MM.1S (cell line): ENCODE data around the gene SHQ1.

Experiments
- DNase-seq: peaks from one replicate; pipeline ENCODE4 v3.0.0-alpha.2; 2015
- H2AFZ ChIP-seq: fragments of 300-600 bp; sonication (generic); 2 replicates; pipeline ENCODE4 v1.6.0; 2016; ENCODE audit warnings: antibody characterized with exemption, low read length
- H3F3A ChIP-seq: fragments of 300-600 bp; sonication (generic); 2 replicates; pipeline ENCODE4 v1.6.1; 2016; ENCODE audit warnings: mild to moderate bottlenecking, antibody characterized with exemption, low read length, moderate library complexity, mixed read lengths; ENCODE audit not compliant: insufficient read depth
- H3K27ac ChIP-seq: fragments of 300-600 bp; sonication (generic); 2 replicates; pipeline ENCODE4 v1.5.1; 2016; ENCODE audit warnings: mild to moderate bottlenecking, low read length
- H3K27me3 ChIP-seq: fragments of 300-600 bp; sonication (generic); replicated peaks from 2 replicates; pipeline ENCODE4 v1.6.0; 2016; ENCODE audit warnings: low read length; ENCODE audit not compliant: insufficient read depth
- H3K36me3 ChIP-seq: fragments of 300-600 bp; sonication (generic); replicated peaks from 2 replicates; pipeline ENCODE4 v1.6.1; 2016; ENCODE audit warnings: mild to moderate bottlenecking, low read length, mixed read lengths; ENCODE audit not compliant: insufficient read depth
- H3K4me1 ChIP-seq: fragments of 300-600 bp; sonication (generic); 2 replicates; pipeline ENCODE4 v1.6.1; 2016; ENCODE audit warnings: low read length, mixed read lengths
- H3K4me2 ChIP-seq: fragments of 300-600 bp; sonication (generic); 2 replicates; pipeline ENCODE4 v1.6.0; 2016; ENCODE audit warnings: low read depth, low read length
- H3K4me3 ChIP-seq: fragments of 300-600 bp; sonication (generic); 2 replicates; pipeline ENCODE4 v1.5.1; 2016; ENCODE audit warnings: low read length, mixed read lengths
- H3K79me2 ChIP-seq: fragments of 300-600 bp; sonication (generic); 2 replicates; pipeline ENCODE4 v1.6.1; 2016; ENCODE audit warnings: mixed run types, low read length, mixed read lengths
- H3K9ac ChIP-seq: fragments of 300-600 bp; sonication (generic); 2 replicates; pipeline ENCODE4 v1.6.1; 2016; ENCODE audit warnings: low read length, mixed read lengths
- H3K9me2 ChIP-seq: fragments of 300-600 bp; sonication (generic); replicated peaks from 2 replicates; pipeline ENCODE4 v1.6.1; 2016; ENCODE audit warnings: mild to moderate bottlenecking, low read length, mixed read lengths; ENCODE audit not compliant: insufficient read depth
- H3K9me3 ChIP-seq: fragments of 300-600 bp; sonication (generic); replicated peaks from 2 replicates; pipeline ENCODE4 v1.6.1; 2016; ENCODE audit warnings: mild to moderate bottlenecking, low read length, mixed read lengths; ENCODE audit not compliant: insufficient read depth
- H4K20me1 ChIP-seq: fragments of 300-600 bp; sonication (generic); 2 replicates; pipeline ENCODE4 v1.6.1; 2016; ENCODE audit warnings: mild to moderate bottlenecking, low read length, moderate library complexity, mixed read lengths; ENCODE audit not compliant: insufficient read depth
- CTCF ChIP-seq: fragments of 300-600 bp; sonication (generic); IDR thresholded peaks from 2 replicates; pipeline ENCODE4 v1.5.1; 2016; ENCODE audit warnings: antibody characterized with exemption, low read length, mixed read lengths
- EZH2 ChIP-seq: fragments of 300-600 bp; sonication (generic); optimal IDR thresholded peaks from 2 replicates; pipeline ENCODE3; 2017; ENCODE audit warnings: low read depth, mild to moderate bottlenecking, antibody characterized with exemption, low read length, mixed read lengths
- EZH2phosphoT487 ChIP-seq: fragments of 300-600 bp; sonication (generic); IDR thresholded peaks from 2 replicates; pipeline ENCODE4 v1.6.1; 2018; ENCODE audit warnings: antibody characterized with exemption, low read length

Gene SHQ1

DNA sequence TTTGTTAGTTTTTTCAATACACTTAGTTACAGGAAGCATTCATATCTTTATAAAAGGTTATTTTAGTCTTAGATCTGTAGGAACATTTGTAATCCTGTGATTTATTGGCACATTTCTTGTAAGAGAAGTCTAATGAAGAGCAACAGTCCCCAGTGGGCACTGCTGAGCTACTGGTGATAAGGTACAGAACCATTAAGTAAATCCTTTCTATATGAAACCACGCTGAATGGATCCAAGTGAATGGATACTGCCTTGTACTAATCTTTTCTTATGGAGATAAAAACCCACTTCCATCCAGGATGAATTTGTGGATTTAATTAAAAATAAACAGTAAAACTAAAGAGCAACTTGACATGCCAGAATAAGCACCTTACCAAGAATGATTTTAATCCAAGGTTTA lies 64.0 kb downstream of the SHQ1 start:
- no peaks in the 10 kb centered on the region for H3K9me2 ChIP-seq
- H3K4me1 ChIP-seq = no peaks in the 10 kb centered on the region
- no peaks in the 10 kb centered on the region for H3F3A ChIP-seq
- H3K36me3 ChIP-seq = no peaks in the 10 kb centered on the region
- no peaks in the 10 kb centered on the region for H4K20me1 ChIP-seq
- H3K9ac ChIP-seq = no peak overlapping the region
- H3K27ac ChIP-seq = no peak overlapping the region
- TF ChIP-seq EZH2 (no peak), CTCF (no peak), EZH2phosphoT487 (no peak)
- no peaks in the 10 kb centered on the region for H3K79me2 ChIP-seq
- no peak for DNase-seq
- no peak overlapping the region for H2AFZ ChIP-seq
- H3K9me3 ChIP-seq = no peaks in the 10 kb centered on the region
- no peak overlapping the region for H3K4me3 ChIP-seq
- no peaks in the 10 kb centered on the region for H3K27me3 ChIP-seq
- no peak overlapping the region for H3K4me2 ChIP-seq

DNA sequence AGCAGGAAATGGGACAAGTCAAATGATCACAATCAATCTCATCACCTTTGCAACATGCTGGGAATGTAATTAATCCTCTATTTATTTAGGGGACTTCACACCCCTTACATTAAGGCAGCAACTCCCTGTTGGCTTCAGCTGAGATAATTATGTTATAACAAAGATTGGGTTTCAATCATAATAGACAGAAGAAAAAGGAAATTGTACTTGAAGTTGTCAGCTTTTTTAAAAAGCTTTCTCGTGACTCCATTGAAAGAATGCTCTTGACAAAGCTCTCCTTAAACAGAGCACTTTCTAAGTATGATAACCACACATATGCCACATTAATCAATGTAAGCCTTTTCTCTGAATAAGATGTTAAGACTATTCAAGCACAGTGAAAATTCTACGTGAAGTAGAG lies 65.7 kb downstream of the SHQ1 start:
- Histone ChIP-seq H3K4me1 (no peaks in the 10 kb centered on the region), H3K79me2 (no peaks in the 10 kb centered on the region), H3K27me3 (no peaks in the 10 kb centered on the region), H3F3A (no peaks in the 10 kb centered on the region), H3K36me3 (no peaks in the 10 kb centered on the region), H2AFZ (no peak overlapping the region), H3K4me3 (no peak overlapping the region), H3K9me2 (no peaks in the 10 kb centered on the region), H4K20me1 (no peaks in the 10 kb centered on the region), H3K9ac (no peak overlapping the region), H3K27ac (no peak overlapping the region), H3K4me2 (no peak overlapping the region), H3K9me3 (no peaks in the 10 kb centered on the region)
- TF ChIP-seq EZH2phosphoT487 (no peak), CTCF (no peak), EZH2 (no peak)
- no peak for DNase-seq

DNA sequence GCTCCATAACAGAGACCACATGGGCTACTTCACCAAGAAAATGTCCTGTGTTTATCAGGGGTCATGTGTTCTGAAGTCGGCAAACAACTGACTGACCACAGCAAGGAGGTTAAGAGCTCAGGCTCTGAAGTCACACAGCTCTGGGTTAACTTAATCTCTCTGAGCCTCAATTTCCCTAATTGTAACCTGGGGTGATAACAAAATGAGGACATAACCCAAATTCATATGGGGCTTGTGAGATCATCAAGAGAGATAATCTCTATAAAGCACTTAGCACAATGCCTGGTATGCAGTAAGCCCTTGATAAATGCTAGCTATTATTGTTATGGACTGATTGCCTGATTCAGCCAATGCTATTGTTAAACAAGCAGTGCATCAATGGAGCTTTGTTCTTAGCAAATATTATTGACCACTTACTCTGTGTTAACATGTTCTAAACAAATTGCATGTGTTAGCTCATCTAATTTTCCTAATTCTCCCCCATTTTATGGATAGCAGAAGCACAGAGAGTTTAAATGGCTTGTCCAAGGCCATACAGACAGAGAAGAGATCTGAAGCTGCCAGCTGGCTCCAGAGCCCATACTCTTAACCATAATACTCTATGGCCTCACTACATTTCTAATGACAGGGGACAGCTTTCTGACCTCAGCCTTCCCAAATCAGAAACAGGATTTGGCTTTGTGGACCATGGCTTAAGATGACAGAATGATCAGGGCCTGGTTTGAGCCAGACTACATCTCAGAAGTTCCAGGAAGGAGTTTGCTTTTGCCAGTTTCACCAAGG lies 78.3 kb downstream of the SHQ1 start:
- Histone ChIP-seq H4K20me1 (no peaks in the 10 kb centered on the region), H3K27me3 (no peaks in the 10 kb centered on the region), H3K4me3 (no peak overlapping the region), H3F3A (no peaks in the 10 kb centered on the region), H3K79me2 (no peaks in the 10 kb centered on the region), H3K27ac (no peak overlapping the region), H3K9ac (no peak overlapping the region), H3K36me3 (no peaks in the 10 kb centered on the region), H3K4me2 (no peak overlapping the region), H3K4me1 (no peaks in the 10 kb centered on the region), H3K9me2 (no peaks in the 10 kb centered on the region), H2AFZ (no peak overlapping the region), H3K9me3 (no peaks in the 10 kb centered on the region)
- TF ChIP-seq CTCF (no peak), EZH2 (no peak), EZH2phosphoT487 (no peak)
- no peak for DNase-seq
